Lung (tissue), 12 donors: Measurements from ENCODE around the gene QKI. TPM values are rescaled to one million over a fixed set of nuclear protein-coding genes. Genes with fewer than 3 reads are reported as not detected.

ENCODE experiments used
- ATAC-seq: fragments of 200-7000 bp; cut with Tn5 transposase; one replicate; pipeline ENCODE4 v1.9.1; 2020; ENCODE audit warnings: moderate number of reproducible peaks; ENCODE audit not compliant: insufficient read depth, low FRiP score
- DNase-seq, 3 donors: peaks; one replicate each; pipeline ENCODE4 v3.0.0-alpha.2; 2013 to 2017
- H3K27ac ChIP-seq, 2 donors: one replicate each; pipeline ENCODE4 v1.5.1; 2013; ENCODE audit warnings: mild to moderate bottlenecking in 2 of 2, moderate library complexity in 2 of 2, control low read depth in 1 of 2, inconsistent platforms in 1 of 2, low read depth in 1 of 2, low read length in 1 of 2
- H3K27me3 ChIP-seq, 3 donors: one replicate each; pipeline ENCODE4 v1.5.1; 2013; ENCODE audit warnings: low read length in 2 of 3; ENCODE audit not compliant: control insufficient read depth in 3 of 3, insufficient read depth in 3 of 3
- H3K36me3 ChIP-seq, 4 donors: one replicate each; pipeline ENCODE4 v1.5.1; 2013; ENCODE audit warnings: low read length in 4 of 4, mild to moderate bottlenecking in 1 of 4, moderate library complexity in 1 of 4; ENCODE audit not compliant: control insufficient read depth in 4 of 4, insufficient read depth in 4 of 4
- H3K4me1 ChIP-seq, 5 donors: one replicate each; pipeline ENCODE4 v1.5.1; 2013; ENCODE audit warnings: low read length in 5 of 5, mild to moderate bottlenecking in 2 of 5, moderate library complexity in 1 of 5; ENCODE audit not compliant: control insufficient read depth in 5 of 5, insufficient read depth in 5 of 5
- H3K4me3 ChIP-seq: one replicate; pipeline ENCODE4 v1.5.1; 2013; ENCODE audit warnings: mild to moderate bottlenecking, control low read depth, moderate library complexity
- H3K9ac ChIP-seq, 2 donors: one replicate each; pipeline ENCODE4 v1.5.1; 2013; ENCODE audit warnings: low read length in 2 of 2, control low read depth in 1 of 2; ENCODE audit not compliant: insufficient read depth in 1 of 2
- H3K9me3 ChIP-seq, 4 donors: one replicate each; pipeline ENCODE4 v1.5.1; 2013; ENCODE audit warnings: low read length in 3 of 4, mild to moderate bottlenecking in 1 of 4, moderate library complexity in 1 of 4; ENCODE audit not compliant: control insufficient read depth in 4 of 4, insufficient read depth in 3 of 4
- WGBS, 2 donors: extraction: QIAGEN DNeasy Blood & Tissue Kit; methylation state at CpG; one replicate each; pipeline ENCODE4 v1.1.7; 2013; 5-methylcytosine and 5-hydroxymethylcytosine counted together
- polyA plus RNA-seq, 2 donors: library from polyadenylated mRNA; stranded (reverse); fragments of 200-250 nt; gene quantifications; one replicate each; pipeline ENCODE4 v1.2.1, GENCODE V29; 2013
- total RNA-seq, 2 donors: library from RNA; depleted of rRNA in 1 of 2; stranded (reverse); fragments of >200 nt in 1 of 2; gene quantifications; one replicate each; pipeline ENCODE4 v1.2.1, GENCODE V29; 2014 to 2021
- TF ChIP-seq, protein P1 (sequence below): IDR thresholded peaks from 2 replicates; pipeline ENCODE4 v1.5.1; 2012; ENCODE audit warnings: mild to moderate bottlenecking; ENCODE audit errors: control extremely low read depth, extremely low read depth
- donor health status: control.
- donor health status: control.
- donor health status: Bipolar disorder and iron deficiency.
- donor health status: healthy.
- donor health status: DM: yes; HTN: yes; CAD: no.

The QKI gene
- total and polyA plus RNA-seq, 4 donors = 20.6 to 228 (median 114) TPM

GRCh38 chr6:163417595-163417994 is 3.1 kb downstream of the QKI start:
- H3K27me3 ChIP-seq = no peaks in the 10 kb centered on the region
- no peak overlapping the region for H3K4me3 ChIP-seq
- H3K27ac ChIP-seq = peak overlapping the region in 1 of 2 donors; percentile 93
- H3K4me1 ChIP-seq = peaks cover 0 to 47% (median 11%) of the 10 kb centered on the region in 5 donors
- DNase-seq (peak in 2 of 3 donors; percentile 41 to 53), ATAC-seq (no peak)
- peak overlapping the region in 1 of 2 donors; percentile 82 for H3K9ac ChIP-seq
- 11 to 12% methylated on average over 4 of the region's 4 CpGs for WGBS, 2 donors
- TF ChIP-seq, protein P1, sequence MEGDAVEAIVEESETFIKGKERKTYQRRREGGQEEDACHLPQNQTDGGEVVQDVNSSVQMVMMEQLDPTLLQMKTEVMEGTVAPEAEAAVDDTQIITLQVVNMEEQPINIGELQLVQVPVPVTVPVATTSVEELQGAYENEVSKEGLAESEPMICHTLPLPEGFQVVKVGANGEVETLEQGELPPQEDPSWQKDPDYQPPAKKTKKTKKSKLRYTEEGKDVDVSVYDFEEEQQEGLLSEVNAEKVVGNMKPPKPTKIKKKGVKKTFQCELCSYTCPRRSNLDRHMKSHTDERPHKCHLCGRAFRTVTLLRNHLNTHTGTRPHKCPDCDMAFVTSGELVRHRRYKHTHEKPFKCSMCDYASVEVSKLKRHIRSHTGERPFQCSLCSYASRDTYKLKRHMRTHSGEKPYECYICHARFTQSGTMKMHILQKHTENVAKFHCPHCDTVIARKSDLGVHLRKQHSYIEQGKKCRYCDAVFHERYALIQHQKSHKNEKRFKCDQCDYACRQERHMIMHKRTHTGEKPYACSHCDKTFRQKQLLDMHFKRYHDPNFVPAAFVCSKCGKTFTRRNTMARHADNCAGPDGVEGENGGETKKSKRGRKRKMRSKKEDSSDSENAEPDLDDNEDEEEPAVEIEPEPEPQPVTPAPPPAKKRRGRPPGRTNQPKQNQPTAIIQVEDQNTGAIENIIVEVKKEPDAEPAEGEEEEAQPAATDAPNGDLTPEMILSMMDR = no peak
- H3K9me3 ChIP-seq = no peaks in the 10 kb centered on the region
- peaks cover 0 to 4% (median 2%) of the 10 kb centered on the region in 4 donors for H3K36me3 ChIP-seq

DNA sequence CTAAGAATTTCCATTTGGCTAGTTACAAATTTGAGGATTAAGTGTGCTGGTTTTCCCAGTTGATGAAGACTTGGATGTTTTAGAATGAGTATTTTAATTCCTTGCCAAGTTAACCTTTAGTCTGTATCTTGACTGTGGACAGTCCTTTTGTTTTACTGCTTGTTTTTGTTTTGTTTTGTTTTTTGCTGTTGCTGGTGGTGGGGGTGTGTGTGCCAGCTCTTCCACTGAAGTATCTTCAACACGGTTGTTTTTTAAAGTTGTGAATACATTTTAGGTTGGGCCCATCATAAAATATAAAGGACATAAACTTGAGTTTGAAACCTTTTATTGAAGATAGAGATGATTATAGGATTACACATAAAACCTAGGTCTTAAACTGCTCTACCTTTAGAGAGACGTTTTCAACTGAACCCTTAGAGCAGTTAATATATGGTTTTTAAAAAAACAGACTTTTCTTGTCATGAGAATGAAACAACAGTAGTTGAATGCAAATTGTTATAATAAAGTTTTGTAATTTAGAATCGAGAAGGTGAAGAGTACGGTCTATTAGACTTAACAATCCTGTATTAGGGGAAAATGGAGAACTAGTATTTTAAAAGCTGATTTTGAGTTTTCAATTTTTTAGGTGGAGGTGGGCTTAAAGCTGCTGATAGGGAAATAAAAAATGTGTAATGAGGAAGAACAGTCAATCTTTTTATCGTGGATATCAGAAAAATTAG is 4.0 kb downstream of the QKI start:
- H3K9me3 ChIP-seq = no peaks in the 10 kb centered on the region
- peak overlapping the region; percentile 29 to 62 for H3K9ac ChIP-seq
- TF ChIP-seq, protein P1 = no peak
- WGBS, 2 donors = 19 to 44% methylated on average over 5 of the region's 5 CpGs
- ATAC-seq (no peak), DNase-seq (peak in 2 of 3 donors; percentile 19 to 24)
- peaks cover 0 to 44% (median 12%) of the 10 kb centered on the region in 5 donors for H3K4me1 ChIP-seq
- H3K36me3 ChIP-seq = peaks cover 0 to 4% (median 2%) of the 10 kb centered on the region in 4 donors
- H3K27me3 ChIP-seq = no peaks in the 10 kb centered on the region
- no peak overlapping the region for H3K4me3 ChIP-seq
- H3K27ac ChIP-seq = peak overlapping the region in 1 of 2 donors; percentile 89

DNA sequence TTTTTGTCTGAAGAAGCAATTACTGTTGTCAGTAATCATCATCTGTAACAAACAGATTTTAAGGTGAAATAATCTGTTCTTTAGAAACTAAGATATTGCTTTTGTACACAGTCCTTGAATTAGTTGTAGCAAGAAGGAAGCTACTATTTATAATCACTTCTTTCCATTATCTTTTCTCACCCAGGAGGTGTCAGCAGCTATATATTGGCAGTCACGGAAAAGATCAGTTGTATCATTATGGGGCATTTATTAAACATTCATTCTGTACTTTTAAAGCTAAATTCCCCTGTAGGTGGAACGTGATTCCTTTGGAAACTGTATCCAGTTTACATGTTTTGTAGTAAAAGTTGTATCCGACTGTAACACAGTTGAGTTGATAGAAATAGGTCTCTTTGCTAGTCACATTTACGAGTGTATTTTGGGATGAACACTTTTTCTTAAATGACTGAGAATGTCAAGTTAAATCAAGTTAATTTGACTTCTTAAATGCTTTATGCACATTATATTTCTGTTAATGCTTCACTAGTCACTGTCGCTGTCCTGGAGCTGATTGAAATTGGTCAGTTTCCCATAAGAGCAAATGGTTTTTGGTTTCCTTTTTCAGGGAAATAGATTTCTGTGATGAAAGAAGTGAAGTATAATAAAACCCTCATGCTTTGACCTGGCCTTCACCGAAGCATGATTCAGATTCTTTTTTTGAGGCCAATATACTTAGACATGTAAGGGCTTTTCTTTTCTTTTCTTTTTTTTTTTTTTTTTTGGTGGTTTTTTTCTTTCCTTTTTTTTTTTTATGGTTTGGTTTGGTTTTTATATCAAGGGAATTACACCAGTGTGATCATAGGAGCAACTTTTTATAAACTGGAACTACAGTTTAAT is 5.1 kb downstream of the QKI start:
- Histone ChIP-seq H3K27me3 (no peaks in the 10 kb centered on the region), H3K4me3 (no peak overlapping the region), H3K36me3 (peaks cover 0 to 4% (median 2%) of the 10 kb centered on the region in 4 donors), H3K9me3 (no peaks in the 10 kb centered on the region), H3K4me1 (peaks cover 6 to 44% (median 12%) of the 10 kb centered on the region in 5 donors), H3K9ac (peak overlapping the region in 1 of 2 donors; percentile 20), H3K27ac (peak overlapping the region in 1 of 2 donors; percentile 88)
- peak in 2 of 3 donors; percentile 63 to 64 for DNase-seq
- TF ChIP-seq, protein P1 = no peak
- no peak for ATAC-seq
- 28 to 51% methylated on average over 6 of the region's 6 CpGs for WGBS, 2 donors
